NCI-H1092 (cell line): ENCODE data around the gene ARMC9.

ENCODE experiments used
- DNase-seq: peaks from one replicate; lab custom pipeline; 2025; lab: John Stamatoyannopoulos, UW

Gene ARMC9

DNA sequence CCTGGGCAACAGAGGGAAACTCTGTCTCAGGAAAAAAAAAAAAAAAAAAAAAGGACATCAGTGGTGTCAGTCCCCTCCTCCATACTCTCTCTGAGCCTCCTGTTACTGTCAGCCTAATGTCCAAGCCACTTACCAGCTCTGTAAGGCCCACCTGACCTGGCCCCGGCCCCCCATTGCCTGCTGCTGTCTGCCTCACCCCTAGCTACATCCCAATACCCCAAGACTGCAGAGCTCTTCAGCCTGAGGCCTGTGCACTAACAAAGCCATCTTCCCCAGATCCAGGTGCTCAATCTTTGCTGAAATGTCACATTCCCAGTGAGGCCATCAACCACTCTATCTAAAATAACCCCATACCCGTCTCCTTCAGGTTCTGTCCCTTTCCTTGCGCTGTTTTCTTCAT lies 5.7 kb downstream of the ARMC9 start:
- DNase-seq: no peak

DNA sequence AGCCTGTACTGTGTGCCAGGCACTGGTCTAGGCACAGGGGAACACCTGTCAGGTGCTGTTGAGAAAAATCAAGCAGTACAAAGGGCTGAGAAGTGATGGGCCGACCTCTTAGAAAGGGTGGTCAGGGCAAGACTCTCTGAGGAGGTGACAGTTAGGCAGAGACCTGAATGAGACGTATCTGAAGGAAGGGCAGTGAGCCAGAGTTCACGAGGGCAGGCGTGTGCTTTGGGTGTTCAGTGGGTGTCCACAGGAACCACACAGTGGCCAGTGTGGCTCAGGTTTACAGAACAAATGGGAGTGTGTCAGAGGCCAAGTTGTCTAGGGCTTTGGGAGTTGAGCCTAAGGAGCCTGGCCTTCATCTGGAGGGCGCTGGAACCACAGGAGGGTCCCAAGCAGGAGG lies 6.2 kb downstream of the ARMC9 start:
- no peak for DNase-seq

DNA sequence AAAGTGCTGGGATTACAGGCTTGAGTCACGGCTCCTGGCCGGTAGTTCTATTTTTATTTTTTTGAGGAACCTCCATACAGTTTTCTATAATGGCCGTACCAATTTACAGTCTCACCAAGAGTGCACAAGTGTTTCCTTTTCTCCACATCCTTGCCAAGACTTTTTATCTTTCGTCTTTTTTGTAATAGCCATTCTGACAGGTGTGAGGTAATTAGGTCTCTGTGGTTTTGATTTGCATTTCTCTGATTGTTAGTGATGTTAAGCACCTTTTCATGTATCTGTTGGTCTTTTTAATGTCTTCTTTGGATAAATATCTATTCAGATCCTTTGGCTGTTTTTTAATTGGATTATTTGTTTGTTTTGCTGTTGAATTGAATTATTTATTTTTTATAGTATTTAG lies 9.3 kb downstream of the ARMC9 start:
- no peak for DNase-seq

DNA sequence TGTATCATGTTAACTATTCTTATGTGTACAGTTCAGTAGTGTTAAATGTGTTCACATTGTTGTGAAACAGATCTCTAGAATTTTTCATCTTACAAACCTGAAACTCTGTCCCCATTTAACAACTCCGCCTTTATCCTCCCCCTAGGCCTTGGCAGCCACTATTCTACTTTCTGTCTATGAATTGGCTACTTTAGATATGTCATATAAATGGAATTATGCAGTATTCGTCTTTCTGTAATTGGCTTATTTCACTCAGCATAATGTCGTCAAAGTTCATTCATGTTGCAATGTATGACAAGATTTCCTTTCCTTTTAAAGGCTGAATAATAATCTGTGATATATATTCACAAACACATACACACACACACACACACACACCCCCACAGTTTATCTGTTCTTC lies 12.4 kb downstream of the ARMC9 start:
- DNase-seq: no peak

DNA sequence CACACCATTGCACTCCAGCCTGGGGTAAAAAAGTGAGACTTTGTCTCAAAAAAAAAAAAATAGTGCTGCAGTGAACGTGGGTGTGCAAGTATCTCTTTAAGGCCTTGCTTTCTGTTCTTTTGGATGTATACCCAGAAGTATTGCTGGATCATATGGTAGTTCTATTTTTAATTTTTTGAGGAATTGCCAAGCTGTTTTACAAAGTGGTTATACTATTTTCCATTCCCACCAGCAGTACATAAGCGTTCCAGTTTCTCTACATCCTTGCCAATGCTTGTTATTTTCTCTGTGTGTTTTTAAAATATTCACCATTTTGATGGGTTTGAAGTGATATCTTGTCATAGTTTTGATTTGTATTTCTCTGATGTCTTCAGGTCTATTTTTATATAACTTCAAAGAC lies 13.1 kb downstream of the ARMC9 start:
- DNase-seq: no peak

DNA sequence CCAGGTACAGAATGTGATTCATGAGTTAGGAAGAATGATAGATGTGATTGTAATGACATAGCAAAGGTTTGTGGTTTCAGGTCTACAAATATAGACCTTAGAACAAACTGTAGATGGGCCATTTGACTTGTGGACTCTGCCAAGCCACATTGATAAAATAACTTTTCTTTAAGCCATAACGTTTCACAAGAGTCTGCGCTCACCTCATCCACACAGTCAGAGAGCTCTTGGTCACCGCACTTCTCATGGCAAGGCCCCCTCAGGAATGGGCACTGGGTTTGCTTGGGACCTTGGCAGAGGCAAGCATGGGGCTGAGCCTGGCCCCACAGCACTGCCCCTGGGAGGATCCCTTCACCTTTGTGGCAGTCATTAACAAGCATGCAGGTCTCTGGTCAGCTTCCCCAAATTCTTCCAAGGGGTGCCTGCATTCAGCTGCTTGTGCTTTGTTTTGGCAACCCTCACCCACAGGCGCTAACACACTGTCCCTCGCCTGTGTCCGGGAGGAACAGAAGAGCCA lies 14.0 kb downstream of the ARMC9 start:
- no peak for DNase-seq

DNA sequence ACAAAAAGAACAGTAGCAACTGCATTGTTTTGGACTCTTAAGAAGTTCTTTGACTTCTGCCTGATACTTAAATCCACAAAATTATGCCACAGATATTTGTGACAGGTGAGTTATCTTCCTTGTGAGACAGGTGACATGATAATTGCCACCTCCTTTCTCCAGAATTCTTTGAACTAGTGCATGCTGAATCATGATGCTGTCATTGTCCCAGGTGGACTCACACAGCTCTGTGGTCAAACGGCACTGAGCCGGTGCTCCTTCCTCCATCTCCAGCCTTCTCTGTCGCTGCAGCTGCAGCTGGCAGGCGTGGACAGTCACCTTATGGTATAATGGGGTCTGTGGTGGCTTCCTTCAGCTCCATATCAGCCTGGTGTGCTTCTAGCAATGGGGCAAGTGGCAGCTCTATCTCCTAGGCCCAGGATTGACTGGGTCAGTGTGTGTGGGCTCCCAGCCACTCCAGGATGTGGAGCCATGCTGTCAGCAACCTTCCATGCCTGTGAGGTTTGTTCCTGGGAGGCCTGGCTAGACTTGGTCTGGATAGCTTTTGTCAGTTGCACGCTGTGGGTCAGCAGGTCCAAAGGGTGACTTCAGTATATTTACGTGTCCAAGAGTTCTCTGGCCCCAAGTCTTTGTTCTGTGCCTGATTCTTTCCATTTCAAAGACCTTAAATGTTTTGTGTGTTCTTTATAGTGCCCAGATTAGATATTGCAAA lies 15.7 kb downstream of the ARMC9 start:
- no peak for DNase-seq

DNA sequence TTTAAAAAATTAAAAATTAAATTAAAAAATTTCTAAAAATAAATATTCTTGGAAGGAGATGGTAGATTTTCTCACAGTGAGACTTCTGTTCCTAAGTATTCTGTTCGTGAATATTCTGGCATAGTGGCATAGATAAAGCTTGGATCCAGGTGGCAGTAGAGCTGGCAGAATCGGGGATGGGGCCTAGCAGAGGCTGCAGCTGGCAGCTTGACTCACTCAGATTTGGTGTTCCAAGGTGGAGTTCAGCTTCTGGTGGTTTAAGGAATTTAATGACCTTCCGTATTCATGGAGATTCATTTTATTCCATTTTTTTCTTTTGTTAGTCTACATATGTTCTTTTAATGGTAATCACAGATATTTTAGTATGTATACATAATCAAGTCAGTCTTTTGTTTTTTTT lies 19.9 kb downstream of the ARMC9 start:
- DNase-seq: no peak

DNA sequence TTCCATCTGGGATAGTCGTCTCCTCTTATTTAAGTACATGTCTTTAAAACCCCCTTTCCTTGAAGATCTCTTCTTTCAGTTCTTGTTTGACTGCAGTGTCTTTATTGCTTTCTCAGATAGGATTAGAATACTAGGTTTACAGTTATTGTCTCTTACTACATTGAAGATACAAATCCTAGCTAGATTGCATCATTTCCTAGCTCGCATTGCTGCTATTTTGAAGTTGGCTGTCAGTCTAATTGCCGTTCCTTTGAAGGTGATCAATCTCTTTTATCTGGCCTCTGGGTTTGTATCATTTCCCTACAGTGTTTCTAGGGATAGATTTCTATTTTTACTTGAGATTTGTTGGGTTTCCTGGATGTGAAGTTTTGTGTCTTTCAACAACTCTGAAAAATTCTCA lies 20.9 kb downstream of the ARMC9 start:
- DNase-seq: no peak

DNA sequence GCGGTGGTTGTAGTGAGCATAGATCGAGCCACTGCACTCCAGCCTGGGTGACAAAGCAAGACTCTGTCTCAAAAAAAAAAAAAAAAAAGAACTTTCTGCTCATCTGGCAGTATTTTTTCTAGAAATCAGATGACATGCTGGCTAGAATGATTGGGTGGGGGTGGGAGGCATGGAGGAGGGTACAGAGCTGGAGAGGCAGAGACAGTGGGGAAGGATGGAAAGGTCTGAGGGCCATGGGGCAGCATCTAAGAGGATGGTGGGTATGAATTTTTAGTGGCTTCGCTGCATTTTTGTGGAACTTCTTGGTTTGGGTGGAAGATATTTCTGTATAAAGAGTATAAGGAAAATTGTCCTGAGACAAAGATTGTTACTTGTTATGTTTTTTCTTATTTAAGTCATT lies 23.3 kb downstream of the ARMC9 start:
- DNase-seq: no peak

DNA sequence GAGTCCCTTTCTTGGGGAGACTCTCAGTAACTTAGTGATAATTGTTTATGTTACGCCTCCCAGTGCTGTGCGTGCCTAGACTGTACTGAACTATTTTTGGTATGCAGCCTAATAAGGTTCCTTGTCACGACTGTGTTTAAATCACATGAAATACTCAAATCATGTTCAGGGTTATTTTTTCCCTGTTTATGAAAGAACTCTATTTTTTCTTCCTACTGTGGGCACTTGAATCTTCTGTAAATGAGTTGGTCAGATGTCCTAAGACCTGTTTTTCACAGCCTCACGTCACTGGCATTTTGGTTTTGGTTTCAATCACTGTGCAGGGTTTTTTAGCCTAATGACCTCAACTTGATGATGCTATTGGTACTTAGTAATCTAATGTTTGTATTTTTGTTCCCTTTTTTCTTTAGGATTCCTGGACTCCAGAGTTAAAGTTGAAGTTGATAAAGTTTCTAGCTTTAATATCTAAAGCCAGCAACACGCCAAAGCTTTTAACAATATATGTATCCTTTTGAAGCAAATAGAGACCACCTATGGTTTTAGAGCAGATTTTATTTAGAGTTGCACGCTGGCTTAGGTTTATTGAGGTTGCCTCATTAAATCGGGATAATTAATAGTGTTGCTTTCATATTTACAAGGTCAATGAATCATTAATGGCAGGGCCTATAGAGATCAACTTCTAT lies 24.0 kb downstream of the ARMC9 start:
- DNase-seq: no peak

DNA sequence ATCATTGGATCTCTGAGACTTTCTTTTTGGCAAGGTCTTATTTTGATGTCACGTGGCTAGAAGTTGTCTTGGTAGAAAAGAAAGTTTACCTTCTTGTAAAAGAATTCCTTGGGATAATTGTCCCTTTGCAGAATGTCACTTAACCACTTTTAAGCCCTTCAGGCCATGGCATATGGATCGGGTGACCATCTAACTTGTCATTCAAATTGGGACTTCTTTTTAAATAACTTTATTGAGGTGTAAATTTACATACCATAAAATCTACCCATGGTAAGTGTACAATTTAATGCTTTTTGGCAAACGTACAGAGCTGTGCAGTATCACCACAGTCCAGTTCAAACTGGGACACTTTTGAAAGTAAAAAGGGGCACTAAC lies 24.6 kb downstream of the ARMC9 start:
- DNase-seq: no peak

DNA sequence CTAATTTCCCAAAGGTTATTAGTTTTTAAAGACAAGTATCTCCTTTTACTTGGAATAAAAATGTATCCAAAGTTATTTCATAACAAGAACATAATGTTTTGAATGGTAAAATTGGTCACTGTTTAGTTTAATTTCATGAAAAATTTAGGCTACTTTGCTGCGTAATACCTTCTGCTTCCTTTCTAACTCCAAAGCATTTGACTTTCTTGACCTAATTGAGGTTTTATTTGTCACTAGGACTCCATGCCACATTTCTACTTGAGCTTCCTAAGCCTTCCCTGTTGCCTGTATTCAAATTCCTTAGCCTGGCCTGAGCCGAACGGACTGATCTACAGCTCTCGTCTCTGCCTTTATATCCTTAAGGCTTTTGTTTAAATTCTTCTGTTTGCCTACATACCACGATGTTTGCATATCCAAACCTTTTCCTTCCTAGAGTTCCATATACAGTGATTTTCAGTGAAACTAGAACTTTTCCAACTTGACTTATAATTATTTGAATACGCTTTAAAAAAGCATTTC lies 25.1 kb downstream of the ARMC9 start:
- DNase-seq: no peak

DNA sequence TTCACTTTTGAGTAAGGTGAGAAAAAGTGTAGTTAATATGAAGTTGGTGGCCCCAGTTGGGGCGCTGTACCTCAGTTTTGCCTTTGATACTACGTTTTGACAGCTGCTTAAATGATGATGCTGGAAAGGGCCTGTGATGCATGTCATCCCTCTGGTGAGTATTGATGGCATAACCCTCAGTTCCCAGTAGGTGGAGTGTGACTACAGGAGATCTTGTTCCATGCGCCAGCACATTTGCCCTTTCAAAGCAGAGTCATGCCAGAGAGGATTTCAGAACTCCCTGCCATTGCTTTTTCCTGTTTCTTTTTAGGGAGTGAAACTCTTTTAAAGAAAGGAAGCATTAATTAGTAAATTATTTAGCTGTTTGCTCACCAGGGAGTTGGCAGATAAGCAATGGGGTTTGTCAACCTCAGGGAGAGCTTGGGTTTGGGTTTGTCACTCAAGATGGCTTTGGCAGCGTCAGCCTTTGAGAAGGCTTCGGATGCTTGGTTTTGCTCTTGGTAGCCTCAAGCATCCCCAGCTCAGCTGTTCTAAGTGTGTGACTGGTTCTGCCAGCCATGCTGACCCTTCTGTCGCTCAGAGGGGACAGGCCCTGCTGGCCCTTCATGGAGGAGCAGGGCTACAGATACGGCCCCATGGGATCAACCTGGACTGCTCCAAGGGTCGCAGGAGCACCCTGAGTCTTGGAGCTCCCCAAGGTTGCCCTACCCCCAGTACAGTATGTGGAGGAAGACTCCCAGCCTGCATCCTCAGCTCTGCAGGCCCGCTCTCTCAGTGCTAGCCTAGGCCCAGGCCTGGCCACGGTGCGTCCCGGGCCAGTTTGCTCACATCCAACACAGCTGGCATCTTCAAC lies 29.1 kb downstream of the ARMC9 start:
- peak; percentile 44 for DNase-seq

DNA sequence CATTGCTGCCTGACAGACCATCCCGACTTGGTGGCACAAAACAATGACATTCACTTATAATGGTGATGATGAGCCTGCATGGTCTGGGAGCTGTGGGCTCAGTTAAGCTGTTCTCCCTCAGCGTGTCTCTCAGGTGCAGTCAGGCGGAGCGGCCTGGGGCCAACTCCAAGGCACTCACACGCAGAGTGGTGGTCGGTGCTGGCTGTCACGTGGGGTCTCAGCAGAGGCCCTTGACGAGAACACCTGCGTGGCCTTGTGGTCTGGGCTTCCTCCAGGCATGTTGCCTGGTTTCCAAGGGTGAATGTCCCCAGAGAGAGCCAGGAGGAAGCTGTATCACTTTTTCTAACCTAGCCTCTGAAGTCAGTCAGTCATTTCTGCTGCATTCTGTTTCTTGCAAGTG lies 29.8 kb downstream of the ARMC9 start:
- no peak for DNase-seq

DNA sequence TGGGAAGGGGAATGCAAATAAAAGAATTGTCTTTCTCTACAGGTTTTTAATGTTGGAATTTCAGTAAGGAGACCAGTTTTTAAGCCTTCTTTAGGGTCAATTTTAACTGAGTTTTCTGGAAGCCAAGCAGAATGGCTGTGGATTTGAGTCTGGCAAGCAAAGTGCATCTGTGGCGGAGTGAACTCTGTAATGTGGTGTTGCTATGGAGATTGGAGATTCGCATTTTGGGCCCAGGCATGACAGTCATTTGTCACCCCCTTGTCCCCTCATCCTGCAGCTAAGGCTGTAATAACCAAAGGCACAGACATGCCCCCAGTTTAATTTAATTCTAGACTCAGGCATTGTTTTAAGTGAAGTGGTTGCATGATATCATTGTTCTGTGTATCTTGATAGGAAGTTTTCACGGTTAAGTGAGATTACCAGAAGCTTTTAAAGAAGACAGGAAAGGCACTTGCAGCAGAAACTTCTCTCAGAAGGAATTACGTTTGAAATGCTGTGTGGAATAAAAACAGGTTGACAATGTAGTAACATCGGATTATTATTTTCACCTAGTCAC lies 30.6 kb downstream of the ARMC9 start:
- no peak for DNase-seq

DNA sequence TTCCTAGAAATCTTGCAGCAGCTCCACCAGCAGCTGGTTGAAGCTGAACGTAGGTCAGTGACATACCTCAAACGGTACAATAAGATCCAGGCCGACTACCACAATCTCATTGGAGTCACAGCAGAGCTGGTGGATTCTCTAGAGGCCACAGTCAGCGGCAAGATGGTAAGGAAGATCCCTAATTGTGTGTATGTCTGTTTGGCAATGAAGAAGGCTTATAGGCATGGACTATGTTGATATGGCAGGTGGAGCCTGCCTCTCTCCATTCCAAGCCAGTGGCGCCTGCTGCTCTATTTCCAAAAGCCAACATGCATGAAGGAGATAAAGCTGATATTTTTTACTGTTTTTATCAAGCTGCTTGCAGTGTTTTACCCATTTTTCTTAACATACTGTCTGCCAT lies 36.8 kb downstream of the ARMC9 start:
- no peak for DNase-seq

DNA sequence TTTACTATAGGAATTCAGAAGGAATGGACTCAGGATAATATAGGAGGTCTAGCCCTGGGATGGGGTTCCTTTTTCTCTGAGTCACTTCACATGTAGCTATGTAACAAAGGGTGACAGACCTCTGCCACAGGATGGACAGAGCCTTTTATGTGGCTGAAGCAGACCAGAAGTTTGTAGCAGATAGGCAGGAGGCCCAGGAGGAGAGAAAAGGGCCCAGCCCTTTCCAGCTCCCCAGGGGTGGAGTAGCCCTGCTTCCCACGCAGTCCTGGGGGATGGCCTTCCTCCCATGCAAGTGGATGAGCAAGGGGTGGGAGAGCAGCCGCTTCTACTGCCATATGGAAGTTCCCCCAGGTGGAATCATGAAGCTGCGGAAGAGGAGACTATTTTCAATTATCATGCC lies 40.3 kb downstream of the ARMC9 start:
- no peak for DNase-seq

DNA sequence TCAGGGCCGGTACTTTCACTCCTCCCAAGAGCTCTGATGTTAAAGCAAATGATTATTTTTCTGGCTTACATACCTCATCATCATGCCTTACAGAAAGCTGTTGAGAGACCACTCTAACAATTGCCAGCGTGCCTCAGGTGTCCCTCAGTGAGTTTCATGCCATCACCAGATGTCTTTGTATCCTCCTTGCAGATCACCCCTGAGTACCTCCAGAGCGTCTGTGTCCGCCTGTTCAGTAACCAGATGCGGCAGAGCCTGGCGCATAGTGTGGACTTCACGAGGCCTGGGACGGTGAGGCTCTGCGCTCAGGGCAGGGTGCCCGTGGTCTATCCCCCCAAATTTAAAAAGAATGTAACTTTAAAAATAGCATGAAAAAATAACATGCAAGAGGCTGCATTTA lies 41.3 kb downstream of the ARMC9 start:
- no peak for DNase-seq

DNA sequence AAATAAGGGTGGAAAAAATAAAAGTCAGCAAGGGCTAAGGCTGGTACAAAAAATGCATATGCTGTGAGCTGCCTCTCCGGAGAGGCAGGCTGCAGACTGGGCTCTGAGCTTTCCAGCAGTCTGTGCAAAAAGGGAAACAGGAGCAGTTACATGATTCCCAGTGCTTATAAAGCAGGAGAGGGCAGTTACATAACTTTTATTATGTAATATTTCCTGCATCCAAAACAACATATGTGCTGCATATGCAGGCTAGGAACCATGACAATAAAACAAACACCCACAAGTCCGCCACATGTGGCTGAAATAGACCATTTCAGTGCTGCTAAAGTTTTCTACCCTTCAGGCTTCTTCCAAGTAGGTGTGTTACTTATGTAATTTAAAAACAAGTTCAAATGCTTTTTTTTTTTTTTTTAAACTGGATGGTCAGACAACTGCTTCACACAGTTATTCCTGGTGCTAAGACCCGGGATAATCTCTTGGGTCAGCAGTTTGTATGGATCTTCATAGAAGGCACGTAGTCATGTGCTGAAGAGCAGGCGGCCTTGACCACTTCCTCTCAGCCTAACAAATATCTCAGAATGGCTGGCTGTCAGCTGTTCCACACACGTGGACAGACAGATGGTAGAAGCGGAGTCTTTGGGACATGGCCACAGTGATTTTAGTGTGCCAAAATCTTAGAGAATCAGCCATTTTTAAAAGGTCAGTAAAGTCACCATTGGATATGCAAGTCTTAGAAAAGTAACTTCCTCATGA lies 43.5 kb downstream of the ARMC9 start:
- no peak for DNase-seq

DNA sequence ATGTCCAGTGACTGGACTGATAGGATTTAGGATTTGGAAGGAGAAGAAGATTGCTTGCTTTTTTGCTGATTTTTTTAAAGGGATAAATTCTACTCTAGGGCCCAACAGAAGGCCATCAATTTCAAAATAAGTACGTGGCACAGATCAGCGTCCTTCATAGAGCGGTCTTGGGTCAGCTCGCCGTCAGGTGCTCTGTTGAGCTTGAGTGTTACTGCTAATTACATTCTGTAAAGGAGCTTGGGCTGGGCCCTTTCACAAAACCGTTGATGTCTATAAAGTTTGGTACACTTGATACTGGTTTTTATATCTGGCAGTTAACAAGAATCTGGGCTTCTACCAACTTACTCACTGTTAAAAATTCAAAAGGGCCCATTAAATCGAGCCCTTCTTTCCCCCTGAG lies 45.4 kb downstream of the ARMC9 start:
- no peak for DNase-seq
